GM23338 (cell line): ENCODE measurements around the gene TSPAN5.

Experiments used
- CREB1 ChIP-seq: fragments of 250-450 bp; sonication (Bioruptor Pico); IDR thresholded peaks from 2 replicates; pipeline ENCODE4 v1.5.0; 2020; ENCODE audit warnings: low read depth, mild to moderate bottlenecking, moderate library complexity
- CTCF ChIP-seq, 2 experiments: fragments of 200-600 bp in 1 of 2; sonication (generic) in 1 of 2; conservative IDR thresholded peaks; 2 replicates each; pipeline versions ENCODE4 v1.5.1 to v1.6.1; 2016 to 2017; ENCODE audit warnings: antibody characterized with exemption in 2 of 2, low read depth in 2 of 2, mild to moderate bottlenecking in 2 of 2, moderate library complexity in 1 of 2
- EZH2 ChIP-seq: fragments of 200-600 bp; sonication (generic); IDR thresholded peaks from one replicate; pipeline ENCODE4 v1.8.0; 2017; ENCODE audit warnings: antibody characterized with exemption, mild to moderate bottlenecking, low read depth; ENCODE audit not compliant: unreplicated experiment
- EZH2phosphoT487 ChIP-seq: fragments of 200-600 bp; sonication (generic); IDR thresholded peaks from one replicate; pipeline ENCODE4 v1.8.1; 2018; ENCODE audit warnings: antibody characterized with exemption; ENCODE audit not compliant: unreplicated experiment
- JUNB ChIP-seq: IDR thresholded peaks from one replicate; pipeline ENCODE4 v1.6.1; 2016; ENCODE audit warnings: antibody characterized with exemption; ENCODE audit not compliant: unreplicated experiment
- NANOG ChIP-seq: IDR thresholded peaks from 2 replicates; pipeline ENCODE4 v1.6.1; 2016; ENCODE audit warnings: antibody characterized with exemption, borderline replicate concordance
- POLR2AphosphoS5 ChIP-seq: IDR thresholded peaks from 2 replicates; pipeline ENCODE4 v1.6.1; 2016; ENCODE audit warnings: antibody characterized with exemption, low read depth
- ZNF114 ChIP-seq: fragments of 250-450 bp; sonication (Bioruptor Pico); IDR thresholded peaks from 2 replicates; pipeline ENCODE4 v1.5.0; 2020; ENCODE audit warnings: mild to moderate bottlenecking, moderate library complexity
- ZNF331 ChIP-seq: fragments of 250-450 bp; sonication (Bioruptor Pico); IDR thresholded peaks from 2 replicates; pipeline ENCODE4 v1.5.0; 2020; ENCODE audit warnings: low read depth, mild to moderate bottlenecking, moderate library complexity
- TF ChIP-seq, protein P1 (sequence below): IDR thresholded peaks from one replicate; pipeline ENCODE4 v1.6.1; 2018; ENCODE audit warnings: antibody characterized with exemption; ENCODE audit not compliant: unreplicated experiment
- TF ChIP-seq, protein P2 (sequence below): IDR thresholded peaks from 2 replicates; pipeline ENCODE4 v1.6.1; 2016; ENCODE audit warnings: antibody characterized with exemption
- TF ChIP-seq, protein P3 (sequence below): fragments of 250-450 bp; sonication (Bioruptor Pico); IDR thresholded peaks from 2 replicates; pipeline ENCODE4 v1.5.0; 2020; ENCODE audit warnings: mild to moderate bottlenecking, moderate library complexity

DNA sequence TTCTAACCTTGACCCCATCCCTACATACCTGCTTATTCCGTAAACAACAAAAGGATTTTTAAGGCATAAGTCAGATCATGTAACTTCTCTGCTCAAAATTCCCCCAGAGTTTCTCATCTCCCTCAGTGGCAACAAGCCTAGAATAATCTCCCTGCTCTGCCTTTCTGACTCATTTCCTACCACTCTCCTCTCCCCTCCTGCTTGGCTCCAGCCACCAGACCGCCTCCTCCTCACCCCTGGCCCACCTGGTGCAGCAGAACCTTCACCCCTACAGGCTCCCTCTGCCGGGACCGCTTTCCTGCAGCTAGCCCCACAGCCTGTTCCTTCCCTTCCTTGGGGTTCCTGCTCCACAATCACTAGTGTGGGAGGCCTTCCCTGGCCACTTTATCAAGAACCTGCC, 32.1 kb downstream of the TSPAN5 start:
- TF ChIP-seq CTCF (conservative IDR thresholded peaks at IDR 0.05; ENCODE audit: low read depth in 2 of 2) (no peak; a peak in 1 of 4 replicates), POLR2AphosphoS5 (no peak), EZH2phosphoT487 (no peak), ZNF331 (CRISPR knock-in tag) (no peak), EZH2 (no peak), JUNB (no peak), CREB1 (CRISPR knock-in tag) (no peak), ZNF114 (CRISPR knock-in tag) (no peak), NANOG (no peak)
- TF ChIP-seq, protein P1, sequence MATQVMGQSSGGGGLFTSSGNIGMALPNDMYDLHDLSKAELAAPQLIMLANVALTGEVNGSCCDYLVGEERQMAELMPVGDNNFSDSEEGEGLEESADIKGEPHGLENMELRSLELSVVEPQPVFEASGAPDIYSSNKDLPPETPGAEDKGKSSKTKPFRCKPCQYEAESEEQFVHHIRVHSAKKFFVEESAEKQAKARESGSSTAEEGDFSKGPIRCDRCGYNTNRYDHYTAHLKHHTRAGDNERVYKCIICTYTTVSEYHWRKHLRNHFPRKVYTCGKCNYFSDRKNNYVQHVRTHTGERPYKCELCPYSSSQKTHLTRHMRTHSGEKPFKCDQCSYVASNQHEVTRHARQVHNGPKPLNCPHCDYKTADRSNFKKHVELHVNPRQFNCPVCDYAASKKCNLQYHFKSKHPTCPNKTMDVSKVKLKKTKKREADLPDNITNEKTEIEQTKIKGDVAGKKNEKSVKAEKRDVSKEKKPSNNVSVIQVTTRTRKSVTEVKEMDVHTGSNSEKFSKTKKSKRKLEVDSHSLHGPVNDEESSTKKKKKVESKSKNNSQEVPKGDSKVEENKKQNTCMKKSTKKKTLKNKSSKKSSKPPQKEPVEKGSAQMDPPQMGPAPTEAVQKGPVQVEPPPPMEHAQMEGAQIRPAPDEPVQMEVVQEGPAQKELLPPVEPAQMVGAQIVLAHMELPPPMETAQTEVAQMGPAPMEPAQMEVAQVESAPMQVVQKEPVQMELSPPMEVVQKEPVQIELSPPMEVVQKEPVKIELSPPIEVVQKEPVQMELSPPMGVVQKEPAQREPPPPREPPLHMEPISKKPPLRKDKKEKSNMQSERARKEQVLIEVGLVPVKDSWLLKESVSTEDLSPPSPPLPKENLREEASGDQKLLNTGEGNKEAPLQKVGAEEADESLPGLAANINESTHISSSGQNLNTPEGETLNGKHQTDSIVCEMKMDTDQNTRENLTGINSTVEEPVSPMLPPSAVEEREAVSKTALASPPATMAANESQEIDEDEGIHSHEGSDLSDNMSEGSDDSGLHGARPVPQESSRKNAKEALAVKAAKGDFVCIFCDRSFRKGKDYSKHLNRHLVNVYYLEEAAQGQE: no peak
- TF ChIP-seq, protein P2, sequence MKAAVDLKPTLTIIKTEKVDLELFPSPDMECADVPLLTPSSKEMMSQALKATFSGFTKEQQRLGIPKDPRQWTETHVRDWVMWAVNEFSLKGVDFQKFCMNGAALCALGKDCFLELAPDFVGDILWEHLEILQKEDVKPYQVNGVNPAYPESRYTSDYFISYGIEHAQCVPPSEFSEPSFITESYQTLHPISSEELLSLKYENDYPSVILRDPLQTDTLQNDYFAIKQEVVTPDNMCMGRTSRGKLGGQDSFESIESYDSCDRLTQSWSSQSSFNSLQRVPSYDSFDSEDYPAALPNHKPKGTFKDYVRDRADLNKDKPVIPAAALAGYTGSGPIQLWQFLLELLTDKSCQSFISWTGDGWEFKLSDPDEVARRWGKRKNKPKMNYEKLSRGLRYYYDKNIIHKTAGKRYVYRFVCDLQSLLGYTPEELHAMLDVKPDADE: no peak
- TF ChIP-seq, protein P3, sequence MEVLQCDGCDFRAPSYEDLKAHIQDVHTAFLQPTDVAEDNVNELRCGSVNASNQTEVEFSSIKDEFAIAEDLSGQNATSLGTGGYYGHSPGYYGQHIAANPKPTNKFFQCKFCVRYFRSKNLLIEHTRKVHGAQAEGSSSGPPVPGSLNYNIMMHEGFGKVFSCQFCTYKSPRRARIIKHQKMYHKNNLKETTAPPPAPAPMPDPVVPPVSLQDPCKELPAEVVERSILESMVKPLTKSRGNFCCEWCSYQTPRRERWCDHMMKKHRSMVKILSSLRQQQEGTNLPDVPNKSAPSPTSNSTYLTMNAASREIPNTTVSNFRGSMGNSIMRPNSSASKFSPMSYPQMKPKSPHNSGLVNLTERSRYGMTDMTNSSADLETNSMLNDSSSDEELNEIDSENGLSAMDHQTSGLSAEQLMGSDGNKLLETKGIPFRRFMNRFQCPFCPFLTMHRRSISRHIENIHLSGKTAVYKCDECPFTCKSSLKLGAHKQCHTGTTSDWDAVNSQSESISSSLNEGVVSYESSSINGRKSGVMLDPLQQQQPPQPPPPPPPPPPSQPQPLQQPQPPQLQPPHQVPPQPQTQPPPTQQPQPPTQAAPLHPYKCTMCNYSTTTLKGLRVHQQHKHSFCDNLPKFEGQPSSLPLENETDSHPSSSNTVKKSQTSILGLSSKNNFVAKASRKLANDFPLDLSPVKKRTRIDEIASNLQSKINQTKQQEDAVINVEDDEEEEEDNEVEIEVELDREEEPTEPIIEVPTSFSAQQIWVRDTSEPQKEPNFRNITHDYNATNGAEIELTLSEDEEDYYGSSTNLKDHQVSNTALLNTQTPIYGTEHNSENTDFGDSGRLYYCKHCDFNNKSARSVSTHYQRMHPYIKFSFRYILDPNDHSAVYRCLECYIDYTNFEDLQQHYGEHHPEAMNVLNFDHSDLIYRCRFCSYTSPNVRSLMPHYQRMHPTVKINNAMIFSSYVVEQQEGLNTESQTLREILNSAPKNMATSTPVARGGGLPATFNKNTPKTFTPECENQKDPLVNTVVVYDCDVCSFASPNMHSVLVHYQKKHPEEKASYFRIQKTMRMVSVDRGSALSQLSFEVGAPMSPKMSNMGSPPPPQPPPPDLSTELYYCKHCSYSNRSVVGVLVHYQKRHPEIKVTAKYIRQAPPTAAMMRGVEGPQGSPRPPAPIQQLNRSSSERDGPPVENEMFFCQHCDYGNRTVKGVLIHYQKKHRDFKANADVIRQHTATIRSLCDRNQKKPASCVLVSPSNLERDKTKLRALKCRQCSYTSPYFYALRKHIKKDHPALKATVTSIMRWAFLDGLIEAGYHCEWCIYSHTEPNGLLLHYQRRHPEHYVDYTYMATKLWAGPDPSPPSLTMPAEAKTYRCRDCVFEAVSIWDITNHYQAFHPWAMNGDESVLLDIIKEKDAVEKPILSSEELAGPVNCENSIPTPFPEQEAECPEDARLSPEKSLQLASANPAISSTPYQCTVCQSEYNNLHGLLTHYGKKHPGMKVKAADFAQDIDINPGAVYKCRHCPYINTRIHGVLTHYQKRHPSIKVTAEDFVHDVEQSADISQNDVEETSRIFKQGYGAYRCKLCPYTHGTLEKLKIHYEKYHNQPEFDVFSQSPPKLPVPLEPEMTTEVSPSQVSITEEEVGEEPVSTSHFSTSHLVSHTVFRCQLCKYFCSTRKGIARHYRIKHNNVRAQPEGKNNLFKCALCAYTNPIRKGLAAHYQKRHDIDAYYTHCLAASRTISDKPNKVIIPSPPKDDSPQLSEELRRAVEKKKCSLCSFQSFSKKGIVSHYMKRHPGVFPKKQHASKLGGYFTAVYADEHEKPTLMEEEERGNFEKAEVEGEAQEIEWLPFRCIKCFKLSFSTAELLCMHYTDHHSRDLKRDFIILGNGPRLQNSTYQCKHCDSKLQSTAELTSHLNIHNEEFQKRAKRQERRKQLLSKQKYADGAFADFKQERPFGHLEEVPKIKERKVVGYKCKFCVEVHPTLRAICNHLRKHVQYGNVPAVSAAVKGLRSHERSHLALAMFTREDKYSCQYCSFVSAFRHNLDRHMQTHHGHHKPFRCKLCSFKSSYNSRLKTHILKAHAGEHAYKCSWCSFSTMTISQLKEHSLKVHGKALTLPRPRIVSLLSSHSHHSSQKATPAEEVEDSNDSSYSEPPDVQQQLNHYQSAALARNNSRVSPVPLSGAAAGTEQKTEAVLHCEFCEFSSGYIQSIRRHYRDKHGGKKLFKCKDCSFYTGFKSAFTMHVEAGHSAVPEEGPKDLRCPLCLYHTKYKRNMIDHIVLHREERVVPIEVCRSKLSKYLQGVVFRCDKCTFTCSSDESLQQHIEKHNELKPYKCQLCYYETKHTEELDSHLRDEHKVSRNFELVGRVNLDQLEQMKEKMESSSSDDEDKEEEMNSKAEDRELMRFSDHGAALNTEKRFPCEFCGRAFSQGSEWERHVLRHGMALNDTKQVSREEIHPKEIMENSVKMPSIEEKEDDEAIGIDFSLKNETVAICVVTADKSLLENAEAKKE (CRISPR knock-in tag): no peak
